GM23248 (cell line): Measurements from ENCODE around the gene TMEM80. TPM values are rescaled to one million over a fixed set of nuclear protein-coding genes. Genes with fewer than 3 reads are reported as not detected.

Source experiments
- DNase-seq: peaks from one replicate; pipeline ENCODE4 v3.0.0-alpha.2; 2015
- H2AFZ ChIP-seq: fragments of 200-600 bp; sonication (generic); 2 replicates; pipeline ENCODE4 v1.6.1; 2016; ENCODE audit warnings: antibody characterized with exemption
- H3F3A ChIP-seq: fragments of 200-600 bp; sonication (generic); 2 replicates; pipeline ENCODE4 v1.6.1; 2016; ENCODE audit warnings: mild to moderate bottlenecking, antibody characterized with exemption, mixed run types; ENCODE audit not compliant: insufficient read depth
- H3K27ac ChIP-seq: fragments of 200-600 bp; sonication (generic); 2 replicates; pipeline ENCODE4 v1.5.1; 2016; ENCODE audit warnings: mild to moderate bottlenecking
- H3K27me3 ChIP-seq: fragments of 200-600 bp; sonication (generic); replicated peaks from 2 replicates; pipeline ENCODE4 v1.6.1; 2016; ENCODE audit warnings: mild to moderate bottlenecking; ENCODE audit not compliant: insufficient read depth
- H3K36me3 ChIP-seq: fragments of 200-600 bp; sonication (generic); 2 replicates; pipeline ENCODE4 v1.6.1; 2016; ENCODE audit warnings: low read depth, mild to moderate bottlenecking
- H3K4me1 ChIP-seq: fragments of 200-600 bp; sonication (generic); 2 replicates; pipeline ENCODE4 v1.6.1; 2016; ENCODE audit warnings: mild to moderate bottlenecking; ENCODE audit not compliant: insufficient read depth
- H3K4me2 ChIP-seq: fragments of 200-600 bp; sonication (generic); one replicate; pipeline ENCODE4 v1.6.1; 2016; ENCODE audit warnings: mild to moderate bottlenecking; ENCODE audit not compliant: unreplicated experiment
- H3K4me3 ChIP-seq: fragments of 200-600 bp; sonication (generic); 2 replicates; pipeline ENCODE4 v1.5.1; 2016; ENCODE audit warnings: mild to moderate bottlenecking
- H3K79me2 ChIP-seq: fragments of 200-600 bp; sonication (generic); 2 replicates; pipeline ENCODE4 v1.6.1; 2016; ENCODE audit warnings: mild to moderate bottlenecking; ENCODE audit not compliant: insufficient read depth
- H3K9ac ChIP-seq: fragments of 200-600 bp; sonication (generic); 2 replicates; pipeline ENCODE4 v1.6.1; 2016; ENCODE audit warnings: mild to moderate bottlenecking
- H3K9me2 ChIP-seq: fragments of 200-600 bp; sonication (generic); 2 replicates; pipeline ENCODE4 v1.6.1; 2016; ENCODE audit warnings: mixed run types, mild to moderate bottlenecking, moderate library complexity; ENCODE audit not compliant: insufficient read depth
- H3K9me3 ChIP-seq: fragments of 200-600 bp; sonication (generic); one replicate; pipeline ENCODE4 v1.6.1; 2017; ENCODE audit warnings: low read depth
- H4K20me1 ChIP-seq: fragments of 200-600 bp; sonication (generic); 2 replicates; pipeline ENCODE4 v1.6.0; 2016; ENCODE audit not compliant: insufficient read depth
- EZH2 ChIP-seq: fragments of 200-600 bp; sonication (generic); IDR thresholded peaks from 2 replicates; pipeline ENCODE4 v1.6.1; 2018; ENCODE audit warnings: antibody characterized with exemption, mild to moderate bottlenecking; ENCODE audit not compliant: insufficient read depth, poor library complexity, severe bottlenecking
- EZH2phosphoT487 ChIP-seq: fragments of 200-600 bp; sonication (generic); IDR thresholded peaks from 2 replicates; pipeline ENCODE4 v1.6.1; 2018; ENCODE audit warnings: antibody characterized with exemption, moderate library complexity, mild to moderate bottlenecking, low read depth; ENCODE audit not compliant: insufficient read depth
- WGBS, 2 experiments: methylation state at CpG; one replicate each; pipeline ENCODE4 v1.1.6; 2015 to 2017; ENCODE audit warnings: low lambda C conversion rate in 2 of 2, low coverage in 1 of 2; ENCODE audit errors: missing lambda C conversion rate in 2 of 2; 5-methylcytosine and 5-hydroxymethylcytosine counted together
- in situ Hi-C: fragments of 300-500 bp; cut with MboI; formaldehyde crosslinking; loops from 2 replicates; pipeline ENCODE4 v1.15.0; 2020
- polyA plus RNA-seq: library from polyadenylated mRNA; unstranded; fragments of >200 nt; fragmentation: Nextera tagmentation; extraction: Ambion mirVana; gene quantifications from 2 replicates; pipeline ENCODE4 v1.2.1, GENCODE V29; 2016
- total RNA-seq: library from RNA; depleted of rRNA; stranded (reverse); fragments of >200 nt; shearing (Covaris generic); gene quantifications from 2 replicates; pipeline ENCODE4 v1.2.3, GENCODE V29; 2014

TMEM80 gene
- total and polyA plus RNA-seq, 2 experiments from 2014 or later, result 27.0 to 50.1 TPM

DNA sequence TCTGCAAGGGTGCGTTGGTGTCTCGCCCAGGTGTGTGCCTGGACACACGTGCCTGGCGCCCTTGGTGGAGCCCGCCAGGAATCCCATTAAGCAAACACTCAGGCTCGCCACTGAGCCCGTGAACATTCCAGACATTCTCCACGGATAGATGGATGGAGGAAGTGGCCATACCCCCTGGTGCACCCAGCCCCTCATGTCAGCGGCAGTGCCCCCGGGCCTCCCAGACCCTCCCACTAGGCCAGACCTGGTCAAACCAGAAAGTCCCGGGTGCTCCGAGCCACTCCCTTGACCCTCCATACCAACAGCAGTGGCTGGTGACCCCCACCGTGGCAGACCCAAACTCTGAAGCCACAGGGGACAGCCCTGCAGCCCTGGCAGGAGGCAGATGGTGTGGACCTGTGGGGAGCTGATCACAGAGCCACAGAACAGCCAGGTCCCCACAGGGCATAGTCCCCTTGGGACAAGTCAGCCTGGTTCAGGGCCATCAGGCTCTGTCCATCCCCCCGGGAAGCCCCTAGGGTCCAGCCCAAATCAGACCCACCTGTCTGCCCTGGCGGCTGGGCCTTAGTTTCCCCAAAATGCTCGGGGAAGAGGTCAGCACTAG is 12.3 kb downstream of the TMEM80 start:
- Histone ChIP-seq H3K79me2 (peaks cover 34% of the 10 kb centered on the region), H3K27me3 (no peaks in the 10 kb centered on the region), H3K9ac (peak overlapping the region; percentile 89; the same call in 1 of the 2 replicates), H3K27ac (no peak overlapping the region), H2AFZ (no peak overlapping the region), H3K4me3 (peak overlapping the region; percentile 87; the same call in 1 of the 2 replicates), H3F3A (peaks cover 10% of the 10 kb centered on the region; the same call in 1 of the 2 replicates), H3K36me3 (0 out of 2 replicates have a peak, but pooled peaks cover 4% of the 10 kb centered on the region), H3K4me2 (no peak overlapping the region), H3K9me2 (no peaks in the 10 kb centered on the region), H3K4me1 (peaks cover 15% of the 10 kb centered on the region), H3K9me3 (no peaks in the 10 kb centered on the region), H4K20me1 (no peaks in the 10 kb centered on the region)
- 66 to 75% methylated on average over 13 to 16 of the region's 16 CpGs for WGBS, 2 experiments
- in situ Hi-C loops, result no loop called here
- no peak for DNase-seq
- no peak for TF ChIP-seq EZH2
- TF ChIP-seq EZH2phosphoT487, result no peak

DNA sequence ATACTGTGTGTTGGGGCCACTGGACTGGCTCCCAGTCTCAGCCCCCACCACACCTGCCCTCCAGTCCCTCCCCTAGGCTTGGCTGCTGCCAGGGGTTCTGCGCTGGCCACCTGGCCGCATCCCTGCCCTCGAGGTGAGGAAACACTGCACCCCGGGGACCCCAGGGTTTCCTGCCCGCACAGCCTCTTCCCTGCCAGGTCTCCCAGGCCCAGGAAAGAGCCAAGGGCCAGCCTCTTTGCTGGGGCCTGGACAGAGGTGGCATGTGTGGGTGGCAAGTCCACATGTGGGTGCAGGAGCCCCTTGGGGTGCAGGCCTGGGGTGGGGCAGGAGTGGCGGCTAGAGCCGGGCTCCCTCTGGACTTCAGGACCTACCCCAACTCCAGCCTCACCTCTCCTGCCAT is 12.9 kb downstream of the TMEM80 start:
- H3K79me2 ChIP-seq, result peaks cover 32% of the 10 kb centered on the region
- no peaks in the 10 kb centered on the region for H3K9me3 ChIP-seq
- 0 out of 2 replicates have a peak, but pooled peaks cover 4% of the 10 kb centered on the region for H3K36me3 ChIP-seq
- in situ Hi-C loops, result no loop called here
- no peaks in the 10 kb centered on the region for H3K27me3 ChIP-seq
- TF ChIP-seq EZH2phosphoT487 (no peak), EZH2 (no peak)
- H3K9ac ChIP-seq, result no peak overlapping the region
- DNase-seq, result no peak
- H3K4me2 ChIP-seq, result no peak overlapping the region
- H3K9me2 ChIP-seq, result no peaks in the 10 kb centered on the region
- no peak overlapping the region for H3K27ac ChIP-seq
- peaks cover 5% of the 10 kb centered on the region; the same call in 1 of the 2 replicates for H3F3A ChIP-seq
- no peaks in the 10 kb centered on the region for H4K20me1 ChIP-seq
- no peak overlapping the region for H3K4me3 ChIP-seq
- WGBS, 2 experiments, result 75 to 87% methylated on average over 4 to 5 of the region's 7 CpGs
- no peak overlapping the region for H2AFZ ChIP-seq
- peaks cover 12% of the 10 kb centered on the region for H3K4me1 ChIP-seq

DNA sequence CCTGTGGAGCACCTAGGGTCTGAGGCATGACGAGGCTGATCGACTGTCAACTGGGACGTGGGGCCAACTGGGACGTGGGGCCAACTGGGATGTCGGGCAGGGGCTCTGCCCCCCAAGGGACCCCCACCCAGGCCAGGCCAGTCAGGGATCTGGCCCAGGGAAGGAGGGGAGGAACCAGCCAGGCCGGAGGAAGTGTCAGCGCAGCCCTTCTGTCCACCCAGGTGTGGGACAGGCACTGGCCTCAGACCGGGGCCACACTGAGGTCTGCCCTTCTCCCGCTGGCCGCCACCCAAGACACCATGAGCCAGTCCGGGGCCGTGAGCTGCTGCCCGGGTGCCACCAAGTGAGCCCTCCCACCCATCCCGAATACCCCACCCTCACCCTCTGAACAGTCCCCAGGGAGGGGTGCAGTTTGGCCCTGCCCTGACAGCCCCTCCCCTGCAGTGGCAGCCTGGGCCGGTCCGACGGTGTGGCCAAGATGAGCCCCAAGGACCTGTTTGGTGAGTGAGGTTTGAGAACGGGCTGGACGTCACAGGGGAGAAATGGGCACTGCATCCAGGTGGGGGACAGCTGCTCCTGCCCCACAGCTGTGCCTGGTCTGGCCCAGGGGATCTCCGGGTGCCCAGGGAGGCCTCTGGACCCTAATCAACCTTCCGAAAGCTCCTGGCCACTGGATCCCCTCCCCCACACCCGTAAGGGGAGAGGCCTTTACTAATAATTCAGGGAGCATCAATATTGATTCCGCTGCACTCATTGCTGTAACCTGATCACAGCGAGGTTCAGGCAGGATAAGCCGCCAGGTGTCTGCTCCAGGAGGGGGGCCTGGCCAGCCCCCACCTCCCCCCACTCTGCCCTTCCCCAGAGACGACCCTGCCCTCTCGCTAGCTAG is 13.7 kb downstream of the TMEM80 start:
- TF ChIP-seq EZH2 (no peak), EZH2phosphoT487 (no peak)
- in situ Hi-C loops, result no loop called here

DNA sequence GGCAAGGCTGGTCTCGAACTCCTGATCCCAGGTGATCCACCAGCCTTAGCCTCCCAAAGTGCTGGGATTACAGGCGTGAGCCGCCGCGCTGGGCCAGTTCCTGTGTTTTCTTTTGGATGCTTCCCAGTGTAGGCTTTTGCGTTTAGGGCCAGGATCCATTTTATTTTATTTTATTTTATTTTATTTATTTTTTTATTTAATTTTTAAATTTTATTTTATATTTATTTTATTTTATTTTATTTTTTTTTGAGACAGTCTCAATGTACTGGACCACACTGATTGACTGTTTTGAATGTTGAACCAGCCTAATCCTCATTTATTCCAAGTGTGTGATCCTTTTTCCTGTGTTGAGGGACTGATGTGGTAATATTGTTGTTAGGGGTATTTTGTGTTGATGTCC is 18.8 kb downstream of the TMEM80 start:
- Histone ChIP-seq H4K20me1 (no peaks in the 10 kb centered on the region), H3K36me3 (0 out of 2 replicates have a peak, but pooled peaks cover 4% of the 10 kb centered on the region), H2AFZ (no peak overlapping the region), H3K27me3 (no peaks in the 10 kb centered on the region), H3K4me2 (no peak overlapping the region), H3F3A (no peaks in the 10 kb centered on the region), H3K9me2 (no peaks in the 10 kb centered on the region), H3K27ac (no peak overlapping the region), H3K79me2 (0 out of 2 replicates have a peak, but pooled peaks cover 3% of the 10 kb centered on the region), H3K9ac (no peak overlapping the region), H3K4me1 (peaks cover 8% of the 10 kb centered on the region; the same call in 1 of the 2 replicates), H3K4me3 (no peak overlapping the region), H3K9me3 (no peaks in the 10 kb centered on the region)
- no peak for TF ChIP-seq EZH2phosphoT487
- TF ChIP-seq EZH2, result no peak
- in situ Hi-C loops, result no loop called here
- no peak for DNase-seq
- WGBS, 2 experiments, result 94 to 96% methylated on average over 6 of the region's 6 CpGs

More for the DNA sequence above, 13.7 kb downstream of the TMEM80 start:
- no peak overlapping the region for H3K27ac ChIP-seq
- H3K4me2 ChIP-seq, result no peak overlapping the region
- no peaks in the 10 kb centered on the region for H3K9me3 ChIP-seq
- peaks cover 12% of the 10 kb centered on the region for H3K4me1 ChIP-seq
- no peaks in the 10 kb centered on the region for H3K27me3 ChIP-seq
- H2AFZ ChIP-seq, result no peak overlapping the region
- H3K9ac ChIP-seq, result no peak overlapping the region
- H3K36me3 ChIP-seq, result 0 out of 2 replicates have a peak, but pooled peaks cover 4% of the 10 kb centered on the region
- no peaks in the 10 kb centered on the region for H4K20me1 ChIP-seq
- 80 to 81% methylated on average over 23 to 27 of the region's 27 CpGs for whole genome bisulfite sequencing, 2 experiments
- peaks cover 4% of the 10 kb centered on the region; the same call in 1 of the 2 replicates for H3F3A ChIP-seq
- no peak overlapping the region for H3K4me3 ChIP-seq
- peaks cover 23% of the 10 kb centered on the region for H3K79me2 ChIP-seq
- no peaks in the 10 kb centered on the region for H3K9me2 ChIP-seq
- no peak for DNase-seq
